ENCODE results near the gene KIF24. TPM values are rescaled to one million over a fixed set of nuclear protein-coding genes. Genes with fewer than 3 reads are reported as not detected.

KIF24 gene, protein sequence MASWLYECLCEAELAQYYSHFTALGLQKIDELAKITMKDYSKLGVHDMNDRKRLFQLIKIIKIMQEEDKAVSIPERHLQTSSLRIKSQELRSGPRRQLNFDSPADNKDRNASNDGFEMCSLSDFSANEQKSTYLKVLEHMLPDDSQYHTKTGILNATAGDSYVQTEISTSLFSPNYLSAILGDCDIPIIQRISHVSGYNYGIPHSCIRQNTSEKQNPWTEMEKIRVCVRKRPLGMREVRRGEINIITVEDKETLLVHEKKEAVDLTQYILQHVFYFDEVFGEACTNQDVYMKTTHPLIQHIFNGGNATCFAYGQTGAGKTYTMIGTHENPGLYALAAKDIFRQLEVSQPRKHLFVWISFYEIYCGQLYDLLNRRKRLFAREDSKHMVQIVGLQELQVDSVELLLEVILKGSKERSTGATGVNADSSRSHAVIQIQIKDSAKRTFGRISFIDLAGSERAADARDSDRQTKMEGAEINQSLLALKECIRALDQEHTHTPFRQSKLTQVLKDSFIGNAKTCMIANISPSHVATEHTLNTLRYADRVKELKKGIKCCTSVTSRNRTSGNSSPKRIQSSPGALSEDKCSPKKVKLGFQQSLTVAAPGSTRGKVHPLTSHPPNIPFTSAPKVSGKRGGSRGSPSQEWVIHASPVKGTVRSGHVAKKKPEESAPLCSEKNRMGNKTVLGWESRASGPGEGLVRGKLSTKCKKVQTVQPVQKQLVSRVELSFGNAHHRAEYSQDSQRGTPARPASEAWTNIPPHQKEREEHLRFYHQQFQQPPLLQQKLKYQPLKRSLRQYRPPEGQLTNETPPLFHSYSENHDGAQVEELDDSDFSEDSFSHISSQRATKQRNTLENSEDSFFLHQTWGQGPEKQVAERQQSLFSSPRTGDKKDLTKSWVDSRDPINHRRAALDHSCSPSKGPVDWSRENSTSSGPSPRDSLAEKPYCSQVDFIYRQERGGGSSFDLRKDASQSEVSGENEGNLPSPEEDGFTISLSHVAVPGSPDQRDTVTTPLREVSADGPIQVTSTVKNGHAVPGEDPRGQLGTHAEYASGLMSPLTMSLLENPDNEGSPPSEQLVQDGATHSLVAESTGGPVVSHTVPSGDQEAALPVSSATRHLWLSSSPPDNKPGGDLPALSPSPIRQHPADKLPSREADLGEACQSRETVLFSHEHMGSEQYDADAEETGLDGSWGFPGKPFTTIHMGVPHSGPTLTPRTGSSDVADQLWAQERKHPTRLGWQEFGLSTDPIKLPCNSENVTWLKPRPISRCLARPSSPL (N-terminal part only)
- total RNA-seq (1 to 10 TPM in 3 of 7 donors, under 1 TPM in 4; 0.52 to 1.8 (median 0.83) TPM), polyA plus RNA-seq (under 1 TPM; 0.15 to 0.33 (median 0.32) TPM)
- long read RNA-seq, donor 1 = 0 reads
- long read RNA-seq, donor 2 = 0 reads

DNA sequence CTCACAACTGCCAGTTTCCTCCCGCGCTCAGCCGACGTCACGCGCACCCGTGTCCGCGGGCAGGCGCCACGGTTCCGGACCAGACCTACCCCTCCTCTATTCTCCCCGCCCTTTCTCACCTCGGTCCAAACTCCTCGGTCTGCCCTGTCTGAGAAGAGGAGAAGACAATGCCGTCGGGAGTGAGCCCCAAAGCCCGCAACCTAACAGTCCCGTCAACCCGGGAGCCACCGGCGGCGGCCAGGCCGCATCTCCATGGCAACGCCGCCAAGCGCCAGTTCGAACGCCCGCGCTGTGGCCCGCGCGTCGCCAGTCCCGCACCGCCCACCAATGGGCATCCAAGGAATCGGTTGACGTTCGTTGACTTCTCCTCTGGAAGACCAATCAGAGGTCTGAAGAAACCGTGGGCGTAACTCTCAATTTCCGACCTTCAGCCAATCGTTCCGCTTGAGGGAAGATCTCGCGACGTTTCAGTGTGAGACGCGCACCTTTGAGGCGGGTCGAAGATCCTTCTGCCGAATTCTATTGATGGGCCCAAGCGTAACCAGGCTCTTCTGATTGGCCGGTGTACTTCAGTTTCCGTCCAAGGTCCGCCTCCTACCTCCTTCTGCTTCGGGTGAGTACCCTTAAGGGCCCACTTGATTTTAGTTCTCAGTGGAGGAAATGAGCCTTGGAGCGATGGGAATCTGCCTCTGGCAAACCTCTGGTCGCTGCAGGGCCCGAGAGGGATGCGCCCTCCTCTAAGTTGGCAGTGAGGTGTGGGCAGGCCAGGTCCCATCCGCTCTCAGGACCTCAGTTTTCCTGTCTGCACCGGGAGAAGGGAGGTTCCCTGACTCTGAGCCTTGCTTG, at the start of gene KIF24, which contains the start of gene NUDT2:
Gene KIF24 (minus strand): TSS at position 282 of the 846 bp plus-strand sequence. CDS start 17,922 bp downstream, outside the sequence.
Gene NUDT2 (plus strand): TSS at position 583 of the 846 bp plus-strand sequence. CDS start 9,471 bp downstream, outside the sequence.
- TF ChIP-seq POLR2AphosphoS5 (IDR thresholded peaks at IDR 0.05) (peak; percentile 82 to 93 (median 88)), POLR2A (IDR thresholded peaks at IDR 0.05) (peak in 1 of 3 donors; percentile 64)
- TF ChIP-seq, protein P1, sequence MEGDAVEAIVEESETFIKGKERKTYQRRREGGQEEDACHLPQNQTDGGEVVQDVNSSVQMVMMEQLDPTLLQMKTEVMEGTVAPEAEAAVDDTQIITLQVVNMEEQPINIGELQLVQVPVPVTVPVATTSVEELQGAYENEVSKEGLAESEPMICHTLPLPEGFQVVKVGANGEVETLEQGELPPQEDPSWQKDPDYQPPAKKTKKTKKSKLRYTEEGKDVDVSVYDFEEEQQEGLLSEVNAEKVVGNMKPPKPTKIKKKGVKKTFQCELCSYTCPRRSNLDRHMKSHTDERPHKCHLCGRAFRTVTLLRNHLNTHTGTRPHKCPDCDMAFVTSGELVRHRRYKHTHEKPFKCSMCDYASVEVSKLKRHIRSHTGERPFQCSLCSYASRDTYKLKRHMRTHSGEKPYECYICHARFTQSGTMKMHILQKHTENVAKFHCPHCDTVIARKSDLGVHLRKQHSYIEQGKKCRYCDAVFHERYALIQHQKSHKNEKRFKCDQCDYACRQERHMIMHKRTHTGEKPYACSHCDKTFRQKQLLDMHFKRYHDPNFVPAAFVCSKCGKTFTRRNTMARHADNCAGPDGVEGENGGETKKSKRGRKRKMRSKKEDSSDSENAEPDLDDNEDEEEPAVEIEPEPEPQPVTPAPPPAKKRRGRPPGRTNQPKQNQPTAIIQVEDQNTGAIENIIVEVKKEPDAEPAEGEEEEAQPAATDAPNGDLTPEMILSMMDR (IDR thresholded peaks at IDR 0.05 in 8 of 11, conservative IDR thresholded peaks at IDR 0.05 in 3 of 11) = peak in 4 of 11 experiments; percentile 12 to 49 (median 32)
- WGBS, 5 donors = 0 to 1% (median 0%) methylated on average over 52 to 64 of the region's 64 CpGs
- intact Hi-C loops (cut with DNase I; ENCODE audit: low total_unique reads) = no loop called here

DNA sequence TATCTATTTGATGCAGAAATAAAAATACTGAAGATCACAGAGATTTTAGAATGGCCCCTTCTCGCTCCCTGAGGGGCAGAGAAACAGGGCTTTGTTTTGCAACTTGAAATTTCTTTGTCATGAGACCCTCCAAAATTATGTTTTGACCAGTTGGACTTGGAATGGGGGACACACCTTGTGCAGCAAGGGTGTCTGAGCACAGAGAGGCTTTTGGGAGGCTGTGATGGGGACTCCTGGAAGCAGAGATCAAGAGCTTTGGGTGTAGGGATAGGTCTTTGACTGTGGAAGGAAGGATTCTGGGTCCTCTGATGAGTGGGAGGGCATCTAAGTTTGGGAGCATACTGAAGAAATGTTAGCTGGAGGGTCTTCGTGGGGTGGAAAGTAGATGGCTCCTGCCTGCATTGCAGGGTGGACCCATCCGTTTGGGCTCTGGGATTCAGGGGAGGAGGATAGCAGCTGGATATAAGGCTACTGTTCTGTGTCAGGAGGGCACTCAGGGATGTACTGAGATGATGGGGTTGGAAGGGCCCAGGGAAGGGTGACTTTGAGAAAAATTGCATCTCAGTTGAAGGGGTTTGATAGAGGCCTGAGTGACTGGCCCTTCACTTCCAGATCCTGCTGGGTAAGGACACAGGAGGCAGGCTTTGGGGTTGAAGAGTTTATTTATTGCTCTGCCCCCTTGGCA, 49.5 kb upstream of the KIF24 start:
- peaks cover 29 to 61% (median 48%) of the 10 kb centered on the region in 6 donors for H3K4me1 ChIP-seq
- H3K27ac ChIP-seq = no peak overlapping the region
- peaks cover 0 to 18% (median 0%) of the 10 kb centered on the region in 7 donors for H3K27me3 ChIP-seq (replicated peaks in 1 of 7)
- DNase-seq = peak; percentile 35
- no peaks in the 10 kb centered on the region for H3K9me3 ChIP-seq
- WGBS, 5 donors = 91 to 99% (median 97%) methylated on average over 3 of the region's 3 CpGs
- H3K36me3 ChIP-seq = no peaks in the 10 kb centered on the region
- TF ChIP-seq POLR2A (IDR thresholded peaks at IDR 0.05) = no peak
- TF ChIP-seq, protein P1 (IDR thresholded peaks at IDR 0.05 in 8 of 11, conservative IDR thresholded peaks at IDR 0.05 in 3 of 11) = no peak
- intact Hi-C loops (cut with DNase I; ENCODE audit: low total_unique reads) = no loop called here
- no peak overlapping the region for H3K4me3 ChIP-seq

More for the DNA sequence above, at the start of gene KIF24, which contains the start of gene NUDT2:
- peaks cover 7 to 50% (median 27%) of the 10 kb centered on the region in 6 donors for H3K4me1 ChIP-seq
- peak; percentile 98 for DNase-seq
- no peaks in the 10 kb centered on the region for H3K9me3 ChIP-seq
- no peaks in the 10 kb centered on the region for H3K36me3 ChIP-seq
- no peaks in the 10 kb centered on the region for H3K27me3 ChIP-seq (replicated peaks in 1 of 7)
- peak within 1 kb of the TSS; percentile 62 to 89 (median 76) for H3K4me3 ChIP-seq
- peak within 1 kb of the TSS; percentile 76 to 98 (median 94) for H3K27ac ChIP-seq

GRCh38 chr9:34377404-34377746, 48.3 kb upstream of the KIF24 start:
- WGBS, 5 donors = 2 to 4% (median 3%) methylated on average over 19 to 21 of the region's 21 CpGs
- peaks cover 0 to 2% (median 0%) of the 10 kb centered on the region in 8 donors for H3K9me3 ChIP-seq
- peaks cover 0 to 18% (median 0%) of the 10 kb centered on the region in 7 donors for H3K27me3 ChIP-seq (replicated peaks in 1 of 7)
- TF ChIP-seq, protein P1 (IDR thresholded peaks at IDR 0.05 in 8 of 11, conservative IDR thresholded peaks at IDR 0.05 in 3 of 11) = no peak
- TF ChIP-seq POLR2AphosphoS5 (IDR thresholded peaks at IDR 0.05) = no peak
- no peak for TF ChIP-seq POLR2A (IDR thresholded peaks at IDR 0.05)
- H3K36me3 ChIP-seq = peaks cover 0 to 2% (median 0%) of the 10 kb centered on the region in 6 donors
- H3K4me1 ChIP-seq = peaks cover 29 to 61% (median 48%) of the 10 kb centered on the region in 6 donors
- peak overlapping the region in 5 of 8 donors; percentile 59 to 78 (median 72) for H3K27ac ChIP-seq
- intact Hi-C loops (cut with DNase I; ENCODE audit: low total_unique reads) = no loop called here
- peak; percentile 90 for DNase-seq
- peak overlapping the region; percentile 51 to 92 (median 72) for H3K4me3 ChIP-seq
